HFF-Myc (cell line): ENCODE results near the gene GPRC5C.

ENCODE experiments used
- DNase-seq: peaks from one replicate; pipeline ENCODE4 v3.0.0-alpha.2; 2011; ENCODE audit warnings: low read depth; ENCODE audit errors: extremely low read depth
- H3K4me3 ChIP-seq: replicated peaks from 2 replicates; pipeline ENCODE4 v1.5.1; 2011; ENCODE audit warnings: low read depth, mild to moderate bottlenecking, control low read depth, low read length
- CTCF ChIP-seq: IDR thresholded peaks from 2 replicates; pipeline ENCODE4 v1.5.1; 2012; ENCODE audit warnings: mild to moderate bottlenecking, low read depth, low read length, control low read depth; ENCODE audit errors: missing control alignments

The GPRC5C gene

GRCh38 chr17:74455025-74455545 is 23.2 kb downstream of the GPRC5C start:
- no peak for DNase-seq
- TF ChIP-seq CTCF = no peak
- H3K4me3 ChIP-seq = no peak overlapping the region

- H3K4me3 ChIP-seq = no peak overlapping the region
- TF ChIP-seq CTCF = no peak
- no peak for DNase-seq
Measured at GRCh38 chr17:74455821-74456220, 23.9 kb downstream of the GPRC5C start.

- peak; percentile 89 for TF ChIP-seq CTCF
- DNase-seq = peak; percentile 19
- no peak overlapping the region for H3K4me3 ChIP-seq
Measured at GRCh38 chr17:74457146-74457819, 25.4 kb downstream of the GPRC5C start.

GRCh38 chr17:74457820-74458166 is 25.9 kb downstream of the GPRC5C start:
- no peak overlapping the region for H3K4me3 ChIP-seq
- no peak for DNase-seq
- TF ChIP-seq CTCF = no peak

GRCh38 chr17:74458835-74459234 is 26.9 kb downstream of the GPRC5C start:
- TF ChIP-seq CTCF = no peak
- no peak overlapping the region for H3K4me3 ChIP-seq
- DNase-seq = no peak

- no peak for DNase-seq
- no peak for TF ChIP-seq CTCF
- H3K4me3 ChIP-seq = no peak overlapping the region
Measured at GRCh38 chr17:74459622-74460021, 27.7 kb downstream of the GPRC5C start.

- TF ChIP-seq CTCF = no peak
- DNase-seq = no peak
- H3K4me3 ChIP-seq = no peak overlapping the region
Measured at GRCh38 chr17:74460241-74460640, 28.4 kb downstream of the GPRC5C start.
